ENCODE measurements around the gene TPM1. TPM values are rescaled to one million over a fixed set of nuclear protein-coding genes. Genes with fewer than 3 reads are reported as not detected.

Gene TPM1
- total RNA-seq, 1 experiment from 2014 or later: 421 TPM

DNA sequence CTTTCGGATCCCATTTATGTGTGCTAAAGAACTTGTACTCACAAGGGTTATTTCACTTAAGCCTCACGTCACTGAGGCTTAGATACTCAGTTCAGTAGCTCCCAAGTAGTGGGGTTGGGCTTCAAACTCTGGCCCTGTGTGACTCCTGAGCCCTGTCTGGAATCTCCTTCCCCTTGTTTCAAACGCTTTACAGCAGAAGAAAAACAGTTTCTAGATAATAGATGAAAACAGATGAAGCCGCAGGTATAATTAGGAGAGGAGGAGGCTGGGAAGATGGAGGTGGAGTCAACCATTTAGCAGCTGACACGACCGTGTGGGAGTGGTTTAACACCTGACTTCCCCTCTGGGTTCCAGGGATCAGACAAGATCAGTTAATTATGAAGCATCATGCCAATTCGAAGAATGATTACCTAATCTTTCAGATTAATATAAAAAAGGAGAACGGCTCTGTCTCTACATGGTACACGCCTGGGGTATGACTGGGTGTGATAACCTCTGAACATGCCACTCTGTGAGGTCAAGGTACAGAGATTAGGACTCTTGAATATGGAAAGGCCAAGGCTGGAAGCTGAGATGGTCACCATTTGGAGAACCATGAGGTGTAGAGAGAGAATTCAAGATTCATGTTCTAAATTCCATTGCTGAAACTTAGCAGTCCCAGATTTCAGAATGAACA lies 31.1 kb downstream of the TPM1 start:
- Mint-ChIP-seq H3K4me3 (no peak overlapping the region), H3K27ac (peak overlapping the region; percentile 78)

DNA sequence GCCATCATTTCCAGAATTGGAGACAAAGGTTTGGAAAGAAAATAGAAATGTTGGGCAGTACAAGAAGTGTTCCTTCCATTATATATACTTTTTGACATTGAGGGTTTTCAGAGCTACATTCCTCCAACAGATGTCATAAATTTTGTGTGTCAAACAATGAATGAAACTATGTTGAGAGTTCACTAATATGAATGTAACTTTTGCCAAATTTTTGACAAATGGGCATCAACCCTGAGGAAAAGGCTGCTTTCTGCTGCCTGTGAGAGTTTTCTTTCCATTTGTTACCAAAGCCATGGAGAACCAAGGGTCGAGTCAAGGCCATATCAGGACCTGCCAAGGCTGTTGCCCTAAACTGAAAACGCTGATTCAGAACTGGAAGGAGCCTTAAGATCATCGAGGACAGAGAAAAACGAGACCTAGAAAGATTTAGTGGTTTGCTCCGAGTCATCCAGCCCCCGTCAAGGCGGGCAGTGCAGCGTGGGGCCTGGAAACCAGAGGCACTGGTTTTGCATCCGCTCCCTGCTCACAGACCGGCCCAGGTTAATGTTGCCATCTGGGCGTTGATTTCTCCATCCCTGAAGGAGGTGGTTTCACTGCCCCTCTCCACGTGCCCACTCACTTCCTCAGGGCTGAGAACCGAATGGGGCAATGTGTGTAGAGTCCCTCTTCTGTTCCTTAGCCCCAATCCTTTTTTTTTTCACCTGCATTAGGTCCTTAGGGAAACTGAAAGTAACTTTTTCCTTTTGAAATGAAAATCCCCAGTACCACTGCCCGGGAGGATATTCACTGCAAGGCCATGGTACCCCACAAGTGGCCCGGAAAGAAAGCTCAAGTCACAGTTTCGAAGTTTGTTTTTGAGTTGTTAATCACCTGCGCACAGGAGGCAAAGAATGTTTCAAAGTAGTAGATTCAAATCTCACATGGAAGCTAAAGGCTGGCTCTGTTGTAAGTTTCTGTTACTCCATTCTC lies 32.8 kb downstream of the TPM1 start:
- peaks cover 19% of the 10 kb centered on the region for H3K36me3 Mint-ChIP-seq
- ATAC-seq (peak; percentile 10), DNase-seq (ENCODE audit: low spot score) (no peak)
- CTCF ChIA-PET: interaction anchor here (1.7 to 4.0 kb wide), 3 partner anchors 14 to 28 kb away, joined by 6 to 27 read pairs (median 7); no protein-coding TSS in a partner anchor
- no peaks in the 10 kb centered on the region for H3K27me3 Mint-ChIP-seq (ENCODE audit: low read depth)
- H3K9me3 Mint-ChIP-seq: no peaks in the 10 kb centered on the region
- H3K27ac Mint-ChIP-seq: peak overlapping the region; percentile 96
- TF ChIP-seq FOXP1 (CRISPR knock-in tag; IDR thresholded peaks at IDR 0.05; ENCODE audit: borderline replicate concordance) (0 out of 2 replicates have a peak, but pooled peaks have one; percentile 55), MYBL2 (CRISPR knock-in tag; IDR thresholded peaks at IDR 0.05) (0 out of 2 replicates have a peak, but pooled peaks have one; percentile 20)
- TF ChIP-seq, protein P1, sequence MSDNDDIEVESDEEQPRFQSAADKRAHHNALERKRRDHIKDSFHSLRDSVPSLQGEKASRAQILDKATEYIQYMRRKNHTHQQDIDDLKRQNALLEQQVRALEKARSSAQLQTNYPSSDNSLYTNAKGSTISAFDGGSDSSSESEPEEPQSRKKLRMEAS (CRISPR knock-in tag; IDR thresholded peaks at IDR 0.05): peak; percentile 42; the same call in 1 of the 2 replicates
- TF ChIP-seq, protein P2, sequence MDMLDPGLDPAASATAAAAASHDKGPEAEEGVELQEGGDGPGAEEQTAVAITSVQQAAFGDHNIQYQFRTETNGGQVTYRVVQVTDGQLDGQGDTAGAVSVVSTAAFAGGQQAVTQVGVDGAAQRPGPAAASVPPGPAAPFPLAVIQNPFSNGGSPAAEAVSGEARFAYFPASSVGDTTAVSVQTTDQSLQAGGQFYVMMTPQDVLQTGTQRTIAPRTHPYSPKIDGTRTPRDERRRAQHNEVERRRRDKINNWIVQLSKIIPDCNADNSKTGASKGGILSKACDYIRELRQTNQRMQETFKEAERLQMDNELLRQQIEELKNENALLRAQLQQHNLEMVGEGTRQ (CRISPR knock-in tag; IDR thresholded peaks at IDR 0.05): no peak
- TF ChIP-seq, protein P3, sequence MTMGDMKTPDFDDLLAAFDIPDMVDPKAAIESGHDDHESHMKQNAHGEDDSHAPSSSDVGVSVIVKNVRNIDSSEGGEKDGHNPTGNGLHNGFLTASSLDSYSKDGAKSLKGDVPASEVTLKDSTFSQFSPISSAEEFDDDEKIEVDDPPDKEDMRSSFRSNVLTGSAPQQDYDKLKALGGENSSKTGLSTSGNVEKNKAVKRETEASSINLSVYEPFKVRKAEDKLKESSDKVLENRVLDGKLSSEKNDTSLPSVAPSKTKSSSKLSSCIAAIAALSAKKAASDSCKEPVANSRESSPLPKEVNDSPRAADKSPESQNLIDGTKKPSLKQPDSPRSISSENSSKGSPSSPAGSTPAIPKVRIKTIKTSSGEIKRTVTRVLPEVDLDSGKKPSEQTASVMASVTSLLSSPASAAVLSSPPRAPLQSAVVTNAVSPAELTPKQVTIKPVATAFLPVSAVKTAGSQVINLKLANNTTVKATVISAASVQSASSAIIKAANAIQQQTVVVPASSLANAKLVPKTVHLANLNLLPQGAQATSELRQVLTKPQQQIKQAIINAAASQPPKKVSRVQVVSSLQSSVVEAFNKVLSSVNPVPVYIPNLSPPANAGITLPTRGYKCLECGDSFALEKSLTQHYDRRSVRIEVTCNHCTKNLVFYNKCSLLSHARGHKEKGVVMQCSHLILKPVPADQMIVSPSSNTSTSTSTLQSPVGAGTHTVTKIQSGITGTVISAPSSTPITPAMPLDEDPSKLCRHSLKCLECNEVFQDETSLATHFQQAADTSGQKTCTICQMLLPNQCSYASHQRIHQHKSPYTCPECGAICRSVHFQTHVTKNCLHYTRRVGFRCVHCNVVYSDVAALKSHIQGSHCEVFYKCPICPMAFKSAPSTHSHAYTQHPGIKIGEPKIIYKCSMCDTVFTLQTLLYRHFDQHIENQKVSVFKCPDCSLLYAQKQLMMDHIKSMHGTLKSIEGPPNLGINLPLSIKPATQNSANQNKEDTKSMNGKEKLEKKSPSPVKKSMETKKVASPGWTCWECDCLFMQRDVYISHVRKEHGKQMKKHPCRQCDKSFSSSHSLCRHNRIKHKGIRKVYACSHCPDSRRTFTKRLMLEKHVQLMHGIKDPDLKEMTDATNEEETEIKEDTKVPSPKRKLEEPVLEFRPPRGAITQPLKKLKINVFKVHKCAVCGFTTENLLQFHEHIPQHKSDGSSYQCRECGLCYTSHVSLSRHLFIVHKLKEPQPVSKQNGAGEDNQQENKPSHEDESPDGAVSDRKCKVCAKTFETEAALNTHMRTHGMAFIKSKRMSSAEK (CRISPR knock-in tag; IDR thresholded peaks at IDR 0.05; ENCODE audit: borderline replicate concordance): 0 out of 2 replicates have a peak, but pooled peaks have one; percentile 23
- peak overlapping the region; percentile 39 for H3K4me3 Mint-ChIP-seq
- POLR2A ChIA-PET: interaction anchor here (0.7 to 1.7 kb wide), 4 partner anchors 13 to 266 kb away, joined by 4 to 6 read pairs (median 4); no protein-coding TSS in a partner anchor
- peaks cover 75% of the 10 kb centered on the region for H3K4me1 Mint-ChIP-seq

More for the DNA sequence above, 31.1 kb downstream of the TPM1 start:
- ChIA-PET POLR2A (no interaction called here), CTCF (interaction anchor here (1.4 to 1.7 kb wide), 3 partner anchors 15 to 26 kb away, joined by 3 to 7 read pairs (median 4); no protein-coding TSS in a partner anchor)
- peaks cover 63% of the 10 kb centered on the region for H3K4me1 Mint-ChIP-seq
- TF ChIP-seq, protein P1 (CRISPR knock-in tag; IDR thresholded peaks at IDR 0.05): no peak
- TF ChIP-seq, protein P4, sequence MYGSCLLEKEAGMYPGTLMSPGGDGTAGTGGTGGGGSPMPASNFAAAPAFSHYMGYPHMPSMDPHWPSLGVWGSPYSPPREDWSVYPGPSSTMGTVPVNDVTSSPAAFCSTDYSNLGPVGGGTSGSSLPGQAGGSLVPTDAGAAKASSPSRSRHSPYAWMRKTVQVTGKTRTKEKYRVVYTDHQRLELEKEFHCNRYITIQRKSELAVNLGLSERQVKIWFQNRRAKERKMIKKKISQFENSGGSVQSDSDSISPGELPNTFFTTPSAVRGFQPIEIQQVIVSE (CRISPR knock-in tag; IDR thresholded peaks at IDR 0.05; ENCODE audit: borderline replicate concordance): peak; percentile 78; the same call in 1 of the 2 replicates
- TF ChIP-seq, protein P5, sequence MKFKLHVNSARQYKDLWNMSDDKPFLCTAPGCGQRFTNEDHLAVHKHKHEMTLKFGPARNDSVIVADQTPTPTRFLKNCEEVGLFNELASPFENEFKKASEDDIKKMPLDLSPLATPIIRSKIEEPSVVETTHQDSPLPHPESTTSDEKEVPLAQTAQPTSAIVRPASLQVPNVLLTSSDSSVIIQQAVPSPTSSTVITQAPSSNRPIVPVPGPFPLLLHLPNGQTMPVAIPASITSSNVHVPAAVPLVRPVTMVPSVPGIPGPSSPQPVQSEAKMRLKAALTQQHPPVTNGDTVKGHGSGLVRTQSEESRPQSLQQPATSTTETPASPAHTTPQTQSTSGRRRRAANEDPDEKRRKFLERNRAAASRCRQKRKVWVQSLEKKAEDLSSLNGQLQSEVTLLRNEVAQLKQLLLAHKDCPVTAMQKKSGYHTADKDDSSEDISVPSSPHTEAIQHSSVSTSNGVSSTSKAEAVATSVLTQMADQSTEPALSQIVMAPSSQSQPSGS (CRISPR knock-in tag; IDR thresholded peaks at IDR 0.05; ENCODE audit: borderline replicate concordance, low read depth): no peak
- ATAC-seq (no peak), DNase-seq (ENCODE audit: low spot score) (no peak)
- no peaks in the 10 kb centered on the region for H3K27me3 Mint-ChIP-seq (ENCODE audit: low read depth)
- H3K36me3 Mint-ChIP-seq: peaks cover 24% of the 10 kb centered on the region
- no peaks in the 10 kb centered on the region for H3K9me3 Mint-ChIP-seq
